Heart left ventricle (tissue), 16 donors: Measurements from ENCODE around the gene MRPS16. TPM values are rescaled to one million over a fixed set of nuclear protein-coding genes. Genes with fewer than 3 reads are reported as not detected.

Experiments used
- ATAC-seq, 4 donors: fragments of 200-7000 bp; cut with Tn5 transposase; one replicate each; pipeline ENCODE4 v1.9.1; 2020 to 2022; ENCODE audit warnings: moderate library complexity in 4 of 4, mild to moderate bottlenecking in 3 of 4, moderate number of reproducible peaks in 1 of 4
- DNase-seq, 5 donors: peaks; one replicate each; pipeline ENCODE4 v3.0.0-alpha.2; 2020
- H3K27ac ChIP-seq, 12 donors: fragments of 200-600 bp; sonication (generic) in 4 of 12; one replicate each; pipeline versions ENCODE4 v1.5.0 to v1.8.0; 2016 to 2022; ENCODE audit warnings: mild to moderate bottlenecking in 2 of 12
- H3K27me3 ChIP-seq, 9 donors: fragments of 200-600 bp; sonication (generic) in 2 of 9; one replicate each; pipeline versions ENCODE4 v1.5.1 to v1.8.0; 2016 to 2022; ENCODE audit warnings: mild to moderate bottlenecking in 3 of 9
- H3K36me3 ChIP-seq, 9 donors: fragments of 200-600 bp; sonication (generic) in 2 of 9; one replicate each; pipeline versions ENCODE4 v1.5.0 to v1.8.0; 2018 to 2022; ENCODE audit warnings: mild to moderate bottlenecking in 2 of 9
- H3K4me1 ChIP-seq, 12 donors: fragments of 200-600 bp; sonication (generic) in 4 of 12; one replicate each; pipeline versions ENCODE4 v1.5.0 to v1.8.0; 2016 to 2022; ENCODE audit warnings: mild to moderate bottlenecking in 3 of 12
- H3K4me3 ChIP-seq, 12 donors: fragments of 200-600 bp; sonication (generic) in 4 of 12; one replicate each; pipeline versions ENCODE4 v1.5.0 to v1.8.0; 2017 to 2022; ENCODE audit warnings: mild to moderate bottlenecking in 9 of 12, moderate library complexity in 4 of 12
- H3K9me3 ChIP-seq, 12 donors: fragments of 200-600 bp; sonication (generic) in 4 of 12; one replicate each; pipeline versions ENCODE4 v1.5.0 to v1.8.0; 2016 to 2022; ENCODE audit warnings: mild to moderate bottlenecking in 1 of 12
- POLR2A ChIP-seq, 2 donors: fragments of 450-650 bp; IDR thresholded peaks; one replicate each; pipeline ENCODE4 v1.6.1; 2017; ENCODE audit warnings: antibody characterized with exemption in 2 of 2, mild to moderate bottlenecking in 2 of 2, moderate library complexity in 2 of 2
- WGBS, 4 donors: extraction: QIAGEN DNeasy Blood & Tissue Kit in 2 of 4; methylation state at CpG; one replicate each; pipeline versions ENCODE4 v1.1.5 to v1.1.7; 2013 to 2018; 5-methylcytosine and 5-hydroxymethylcytosine counted together
- intact Hi-C, 10 donors: fragments of 100-400 bp; cut with DNase I; formaldehyde crosslinking; loops; one replicate each; pipeline versions ENCODE4 v1.11.1 to v1.14.2; 2022
- polyA plus RNA-seq, 2 donors: library from polyadenylated mRNA; stranded (reverse); fragments of 200-250 nt; gene quantifications; one replicate each; pipeline ENCODE4 v1.2.3, GENCODE V29; 2013
- total RNA-seq, 9 donors: library from RNA; depleted of rRNA in 2 of 9; stranded (reverse); fragments of >200 nt in 2 of 9; fragmentation: NEBNext Ultra II Directional in 3 of 9; extraction: Animal tissue kit (Norgen Biotek cat#: 25700) in 3 of 9; gene quantifications; one replicate each; pipeline versions ENCODE4 v1.1.0 to v1.2.4, GENCODE V29; 2016 to 2023
- TF ChIP-seq, protein P1 (sequence below), 12 donors: fragments of 200-600 bp; sonication (generic) in 4 of 12; IDR thresholded peaks; one replicate each; pipeline versions ENCODE4 v1.5.0 to v1.8.0; 2018 to 2022; ENCODE audit warnings: antibody characterized with exemption in 12 of 12, mild to moderate bottlenecking in 5 of 12
- donor health status: ischemic (EF 13 %, LVEDD 7.1; RV severe dilation, severe dysfunction).
- donor health status: healthy with polysubstance abuse.
- donor health status: DM: no; HTN: yes; CAD: no.
- donor health status: DM: no; HTN: no; CAD: no.
- donor health status: ischemic (EF 25% LVEDD 6.9; RV normal size, moderate dysfunction).
- donor health status: ischemic (EF 25% LVEDD 5.7; RV mildly dilated, moderate dysfunction).
- donor health status: healthy.
- donor health status: DM: yes; HTN: yes; CAD: no.
- donor health status: ischemic (EF 35%, LVEDD 5.7; RV mildly dilated, moderate dysfunction).
- donor health status: nonischemic (EF 11% LVEDD 7.7; RV severe dilation, severe dysfunction).
- donor health status: DM: yes; HTN: yes; CAD: no.
- donor health status: PGD.
- donor health status: ischemic (EF 29% LVEDD 5.4; RV normal size, mild dysfunction).
- donor health status: nonischemic (EF 23%, LVEDD 6.1; RV moderate dilation, normal function).

Gene MRPS16
- total and polyA plus RNA-seq, 11 donors: 56.5 to 112 (median 101) TPM

DNA sequence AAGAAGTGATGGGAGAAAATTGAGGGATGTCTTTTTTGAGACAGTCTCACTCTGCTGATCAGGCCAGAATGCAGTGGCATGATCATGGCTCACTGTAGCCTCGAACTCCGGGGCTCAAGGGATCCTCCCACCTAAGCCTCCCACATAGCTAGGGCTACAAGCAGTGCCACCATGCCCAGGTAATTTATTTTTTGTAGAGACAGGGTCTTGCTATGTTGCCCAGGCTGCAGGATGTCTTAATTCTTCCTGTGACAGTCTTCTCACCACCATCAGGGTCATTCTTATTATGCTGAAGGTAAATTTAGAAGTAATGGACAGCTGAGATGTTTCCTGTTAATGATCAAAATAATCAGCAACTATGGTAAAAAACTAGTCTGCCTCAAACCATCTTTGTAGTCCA, 12.5 kb downstream of the MRPS16 start:
- Histone ChIP-seq H3K27ac (no peak overlapping the region), H3K4me1 (peaks cover 0 to 16% (median under 1%) of the 10 kb centered on the region in 12 donors), H3K9me3 (no peaks in the 10 kb centered on the region), H3K27me3 (no peaks in the 10 kb centered on the region), H3K36me3 (peaks cover 0 to 97% (median 83%) of the 10 kb centered on the region in 9 donors), H3K4me3 (no peak overlapping the region)
- DNase-seq (no peak), ATAC-seq (no peak)
- WGBS, 4 donors: 87 to 96% (median 92%) methylated on average over 2 of the region's 2 CpGs
- intact Hi-C loops: no loop called here
- TF ChIP-seq POLR2A (IDR thresholded peaks at IDR 0.05): no peak
- TF ChIP-seq, protein P1, sequence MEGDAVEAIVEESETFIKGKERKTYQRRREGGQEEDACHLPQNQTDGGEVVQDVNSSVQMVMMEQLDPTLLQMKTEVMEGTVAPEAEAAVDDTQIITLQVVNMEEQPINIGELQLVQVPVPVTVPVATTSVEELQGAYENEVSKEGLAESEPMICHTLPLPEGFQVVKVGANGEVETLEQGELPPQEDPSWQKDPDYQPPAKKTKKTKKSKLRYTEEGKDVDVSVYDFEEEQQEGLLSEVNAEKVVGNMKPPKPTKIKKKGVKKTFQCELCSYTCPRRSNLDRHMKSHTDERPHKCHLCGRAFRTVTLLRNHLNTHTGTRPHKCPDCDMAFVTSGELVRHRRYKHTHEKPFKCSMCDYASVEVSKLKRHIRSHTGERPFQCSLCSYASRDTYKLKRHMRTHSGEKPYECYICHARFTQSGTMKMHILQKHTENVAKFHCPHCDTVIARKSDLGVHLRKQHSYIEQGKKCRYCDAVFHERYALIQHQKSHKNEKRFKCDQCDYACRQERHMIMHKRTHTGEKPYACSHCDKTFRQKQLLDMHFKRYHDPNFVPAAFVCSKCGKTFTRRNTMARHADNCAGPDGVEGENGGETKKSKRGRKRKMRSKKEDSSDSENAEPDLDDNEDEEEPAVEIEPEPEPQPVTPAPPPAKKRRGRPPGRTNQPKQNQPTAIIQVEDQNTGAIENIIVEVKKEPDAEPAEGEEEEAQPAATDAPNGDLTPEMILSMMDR (IDR thresholded peaks at IDR 0.05): no peak

DNA sequence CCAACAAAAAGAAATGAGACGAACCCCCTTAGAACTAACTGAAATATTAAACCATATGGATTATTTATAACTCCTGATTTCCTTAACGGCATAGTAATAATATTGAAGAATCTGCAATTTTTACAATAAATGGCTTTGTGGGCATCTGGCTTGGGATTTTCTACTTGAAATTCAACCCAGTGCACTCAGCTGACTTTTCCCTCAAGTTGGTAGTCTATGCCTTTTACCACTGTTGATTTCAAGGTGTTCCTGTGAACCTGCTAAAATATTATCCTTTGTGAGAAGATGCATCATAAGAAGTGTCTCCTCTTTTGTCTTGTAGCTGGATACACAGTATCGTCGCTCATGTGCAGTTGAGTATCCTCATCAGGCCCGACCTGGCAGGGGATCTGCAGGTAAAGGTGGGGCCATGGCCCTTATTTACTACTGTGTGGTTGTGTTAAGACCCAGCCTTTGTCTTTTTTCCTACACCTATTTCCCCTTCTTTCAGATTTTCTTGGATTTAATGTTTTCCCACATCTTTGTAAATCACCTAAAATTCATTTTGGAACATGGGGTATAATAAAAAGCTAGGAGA, 13.4 kb downstream of the MRPS16 start:
- no peak overlapping the region for H3K27ac ChIP-seq
- no peaks in the 10 kb centered on the region for H3K27me3 ChIP-seq
- no peaks in the 10 kb centered on the region for H3K9me3 ChIP-seq
- DNase-seq (no peak), ATAC-seq (no peak)
- no peak overlapping the region for H3K4me3 ChIP-seq
- intact Hi-C loops: no loop called here
- WGBS, 4 donors: 90 to 96% (median 94%) methylated on average over 5 of the region's 5 CpGs
- TF ChIP-seq POLR2A (IDR thresholded peaks at IDR 0.05): no peak
- TF ChIP-seq, protein P1 (IDR thresholded peaks at IDR 0.05): no peak
- H3K36me3 ChIP-seq: peaks cover 0 to 95% (median 79%) of the 10 kb centered on the region in 9 donors
- peaks cover 0 to 7% (median 0%) of the 10 kb centered on the region in 12 donors for H3K4me1 ChIP-seq

DNA sequence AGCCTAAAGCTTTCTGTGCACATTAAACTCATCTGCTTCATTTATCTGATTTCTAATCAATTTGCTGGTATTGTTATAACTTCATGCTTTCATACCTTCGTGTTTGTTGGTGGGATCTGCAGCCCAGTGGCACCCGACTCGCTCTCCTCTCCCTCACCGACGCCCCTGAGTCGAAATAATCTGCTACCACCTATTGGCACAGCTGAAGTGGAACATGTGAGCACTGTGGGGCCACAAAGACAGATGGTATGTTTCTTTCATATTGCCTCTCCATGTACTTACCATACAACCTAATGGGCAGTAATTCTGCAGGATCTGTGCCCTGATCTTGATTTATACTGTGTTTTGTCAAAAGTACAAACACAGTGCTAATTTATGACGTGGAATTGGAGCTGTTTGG, 17.7 kb downstream of the MRPS16 start:
- Histone ChIP-seq H3K4me1 (peaks cover 0 to 14% (median under 1%) of the 10 kb centered on the region in 12 donors), H3K36me3 (peaks cover 0 to 91% (median 64%) of the 10 kb centered on the region in 9 donors), H3K9me3 (no peaks in the 10 kb centered on the region), H3K4me3 (no peak overlapping the region), H3K27me3 (no peaks in the 10 kb centered on the region), H3K27ac (peak overlapping the region in 4 of 12 donors; percentile 4 to 51 (median 19))
- DNase-seq (no peak), ATAC-seq (peak in 3 of 4 donors; percentile 36 to 64 (median 62))
- TF ChIP-seq POLR2A (IDR thresholded peaks at IDR 0.05): no peak
- TF ChIP-seq, protein P1 (IDR thresholded peaks at IDR 0.05): no peak
- intact Hi-C loops: no loop called here
- WGBS, 4 donors: 55 to 76% (median 67%) methylated on average over 7 of the region's 7 CpGs

DNA sequence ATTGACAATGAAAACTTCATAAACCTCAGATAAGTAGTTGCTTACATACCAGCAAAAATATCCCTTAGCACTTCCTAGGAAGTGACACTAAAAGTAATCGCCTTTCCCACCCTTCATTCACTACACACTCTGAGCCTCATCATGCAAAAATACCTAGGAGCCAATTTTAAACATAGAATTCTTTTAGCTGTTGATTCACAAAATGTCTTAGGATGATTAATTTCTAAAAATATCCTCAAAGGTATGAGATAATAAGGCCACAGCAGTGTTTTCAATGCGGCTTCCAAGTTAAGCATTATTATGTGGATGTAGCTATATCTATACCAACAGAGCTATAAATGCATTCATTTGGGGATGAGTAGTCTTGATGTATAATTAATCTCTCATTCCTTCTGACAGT, 18.6 kb downstream of the MRPS16 start:
- peak in 3 of 4 donors; percentile 14 to 35 (median 27) for ATAC-seq
- H3K27ac ChIP-seq: peak overlapping the region in 7 of 12 donors; percentile 4 to 65 (median 26)

More for the DNA sequence above, 18.6 kb downstream of the MRPS16 start:
- Histone ChIP-seq H3K27me3 (no peaks in the 10 kb centered on the region), H3K4me1 (peaks cover 0 to 14% (median 2%) of the 10 kb centered on the region in 12 donors), H3K4me3 (no peak overlapping the region), H3K9me3 (no peaks in the 10 kb centered on the region), H3K36me3 (peaks cover 0 to 89% (median 56%) of the 10 kb centered on the region in 9 donors)
- intact Hi-C loops: no loop called here
- no peak for DNase-seq
- WGBS, 4 donors: 41 to 58% (median 51%) methylated on average over 2 of the region's 2 CpGs
- no peak for TF ChIP-seq POLR2A (IDR thresholded peaks at IDR 0.05)
- TF ChIP-seq, protein P1 (IDR thresholded peaks at IDR 0.05): no peak
